Measurements from ENCODE around the gene TEKT2.

The TEKT2 gene, protein sequence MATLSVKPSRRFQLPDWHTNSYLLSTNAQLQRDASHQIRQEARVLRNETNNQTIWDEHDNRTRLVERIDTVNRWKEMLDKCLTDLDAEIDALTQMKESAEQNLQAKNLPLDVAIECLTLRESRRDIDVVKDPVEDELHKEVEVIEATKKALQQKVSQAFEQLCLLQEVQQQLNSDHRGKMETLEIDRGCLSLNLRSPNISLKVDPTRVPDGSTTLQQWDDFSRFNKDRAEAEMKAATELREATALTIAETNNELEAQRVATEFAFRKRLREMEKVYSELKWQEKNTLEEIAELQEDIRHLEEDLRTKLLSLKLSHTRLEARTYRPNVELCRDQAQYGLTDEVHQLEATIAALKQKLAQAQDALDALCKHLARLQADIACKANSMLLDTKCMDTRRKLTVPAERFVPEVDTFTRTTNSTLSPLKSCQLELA

DNA sequence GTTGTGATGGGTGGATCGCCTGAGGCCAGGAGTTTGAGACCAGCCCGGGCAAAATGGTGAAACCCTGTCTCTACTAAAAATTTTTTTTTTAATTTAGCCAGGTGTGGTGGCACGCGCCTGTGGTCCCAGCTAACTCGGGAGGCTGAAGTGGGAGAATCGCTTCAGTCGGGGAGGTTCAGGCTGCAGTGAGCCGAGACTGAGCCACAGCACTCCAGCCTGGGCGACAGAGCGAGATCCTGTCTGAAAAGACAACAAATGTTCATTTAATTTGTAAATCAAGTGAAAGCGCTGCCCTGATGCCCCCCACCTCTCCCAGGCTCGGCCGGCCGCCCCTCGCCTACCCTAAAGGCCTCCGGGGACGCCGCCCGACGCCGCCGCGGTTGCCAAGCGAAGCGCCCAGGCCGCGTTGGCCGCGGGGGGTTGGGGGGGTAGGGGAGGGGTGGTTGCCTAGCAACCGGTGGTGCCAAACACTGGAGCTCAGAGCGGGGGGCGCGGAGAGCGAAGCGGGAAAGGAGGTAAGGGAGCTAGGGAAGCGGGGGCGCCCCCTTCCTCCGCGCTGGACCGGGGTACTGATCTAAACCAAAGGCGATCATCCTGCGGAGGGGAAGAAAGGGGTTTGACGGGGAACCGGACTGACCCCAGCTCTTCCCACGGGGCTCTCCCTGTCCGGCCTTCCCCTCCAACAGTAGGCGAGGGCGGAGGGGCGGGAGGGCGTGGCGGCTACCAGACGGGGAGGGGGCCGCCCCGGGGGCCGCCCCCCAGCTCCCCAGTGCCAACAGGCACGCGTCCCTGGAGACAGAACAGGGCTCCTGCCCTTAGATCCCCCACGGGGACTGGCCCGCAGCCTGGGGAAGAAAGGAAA lies at the start of gene TEKT2:
TEKT2 (plus strand) TSS at position 460 of the 862 bp plus-strand sequence. CDS start 828 bp downstream, outside the sequence.
- no peak for DNase-seq (ENCODE audit: low read depth in 2 of 2)

DNA sequence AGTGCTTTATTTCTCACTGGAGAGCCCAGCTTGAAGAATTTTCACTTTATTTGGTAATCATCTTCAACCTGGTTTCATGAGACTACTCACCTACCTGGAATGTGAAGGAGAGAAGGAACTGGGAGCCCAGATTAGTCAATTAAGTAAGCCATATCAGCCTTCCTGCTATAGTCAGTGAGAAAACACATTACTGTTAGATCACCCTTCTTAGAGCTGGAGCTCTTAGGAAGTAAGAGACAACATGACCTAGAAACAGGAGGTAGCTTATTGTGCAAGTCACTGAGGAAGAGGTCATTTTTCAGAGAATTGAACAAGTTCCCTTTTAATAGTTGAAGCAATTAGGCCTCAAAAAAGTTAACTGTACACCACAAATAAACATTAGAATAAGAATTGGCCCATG lies 49.2 kb upstream of the TEKT2 start:
- no peak for DNase-seq (ENCODE audit: low read depth in 2 of 2)

DNA sequence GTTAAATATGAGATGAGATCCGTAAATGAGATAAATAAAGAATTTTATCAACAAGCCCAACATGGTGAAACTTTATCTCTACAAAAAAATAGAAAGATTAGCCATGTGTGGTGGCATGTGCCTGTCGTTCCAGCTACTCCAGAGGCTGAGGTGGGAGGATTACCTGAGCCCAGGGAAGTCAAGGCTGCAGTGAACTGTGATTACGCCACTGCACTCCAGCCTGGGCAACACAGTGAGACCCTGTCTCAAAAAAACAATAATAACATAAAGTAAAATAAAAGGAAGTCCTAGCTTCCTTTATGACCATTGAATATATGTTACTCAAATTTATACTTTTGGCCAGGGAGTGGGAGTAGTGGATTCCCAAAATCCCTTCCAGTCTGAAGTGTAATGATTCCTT lies 48.7 kb upstream of the TEKT2 start:
- no peak for DNase-seq (ENCODE audit: low read depth in 2 of 2)

DNA sequence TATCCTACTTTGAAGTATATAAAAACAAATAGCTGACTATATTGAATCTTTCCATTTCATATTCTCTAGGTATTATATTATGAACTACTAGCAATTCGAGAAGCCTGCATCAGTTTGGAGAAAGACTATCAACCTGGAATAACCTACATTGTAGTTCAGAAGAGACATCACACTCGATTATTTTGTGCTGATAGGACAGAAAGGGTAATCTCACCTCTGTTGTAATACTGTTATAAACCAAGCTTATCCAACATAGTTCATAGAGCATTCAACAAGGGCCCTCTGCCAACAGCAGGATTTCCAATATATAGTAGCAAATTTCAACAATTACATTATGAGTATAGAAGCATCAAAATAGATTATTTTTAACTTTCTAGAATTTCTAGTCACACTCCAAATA lies 43.7 kb upstream of the TEKT2 start:
- no peak for DNase-seq (ENCODE audit: low read depth in 2 of 2)

DNA sequence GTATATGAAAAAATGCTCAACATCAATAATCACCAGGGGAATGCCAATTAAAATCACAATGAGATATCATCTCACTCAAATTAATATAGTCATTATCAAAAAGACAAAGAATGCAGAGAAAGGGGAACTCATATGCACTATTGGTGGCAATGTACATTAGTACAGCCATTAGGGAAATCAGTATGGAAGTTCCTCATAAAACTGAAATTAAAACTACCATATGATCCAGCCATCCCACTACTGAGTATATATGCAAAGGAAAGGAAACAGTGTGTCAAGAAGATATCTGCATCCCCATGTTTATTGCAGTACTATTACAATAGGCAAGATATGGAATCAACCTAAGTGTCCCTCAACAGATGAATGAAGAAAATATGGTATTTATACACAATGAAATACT lies 32.1 kb upstream of the TEKT2 start:
- no peak for DNase-seq (ENCODE audit: low read depth in 2 of 2)

DNA sequence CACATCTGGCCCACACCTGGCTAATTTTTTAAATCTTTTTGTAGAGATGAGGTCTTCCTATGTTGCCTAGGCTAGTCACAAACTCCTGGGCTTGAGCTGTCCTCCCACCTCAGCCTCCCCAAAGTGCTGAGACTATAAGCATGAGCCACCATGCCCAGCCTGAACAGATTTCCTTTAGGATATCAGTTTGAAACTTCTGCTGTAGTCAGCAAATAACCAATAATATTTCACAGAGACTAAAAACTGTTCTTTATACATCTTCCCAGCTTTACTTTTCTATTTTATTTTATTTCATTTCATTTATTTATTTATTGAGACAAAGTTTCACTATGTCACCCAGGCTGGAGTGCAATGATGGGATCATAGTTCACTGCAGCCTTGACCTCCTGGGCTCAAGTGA lies 29.9 kb upstream of the TEKT2 start:
- no peak for DNase-seq (ENCODE audit: low read depth in 2 of 2)

DNA sequence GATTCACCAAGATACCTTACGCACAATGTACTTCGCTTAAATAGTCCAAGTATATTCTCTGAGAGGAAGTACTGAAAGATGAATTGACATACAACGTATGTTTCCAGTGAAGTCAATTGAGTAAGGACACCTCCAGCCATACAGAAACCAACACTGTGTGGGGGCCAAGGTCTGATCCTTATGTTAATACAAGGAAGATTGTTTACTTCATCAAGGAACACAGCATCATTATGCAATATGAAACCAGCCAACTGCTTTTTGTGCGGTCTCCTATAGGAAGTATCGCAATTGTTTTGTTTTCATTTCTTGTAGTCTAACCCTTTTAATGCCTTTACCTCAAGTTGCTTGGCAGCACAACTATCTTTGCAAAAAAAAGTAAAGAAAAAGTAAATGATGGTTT lies 28.2 kb upstream of the TEKT2 start:
- no peak for DNase-seq (ENCODE audit: low read depth in 2 of 2)

DNA sequence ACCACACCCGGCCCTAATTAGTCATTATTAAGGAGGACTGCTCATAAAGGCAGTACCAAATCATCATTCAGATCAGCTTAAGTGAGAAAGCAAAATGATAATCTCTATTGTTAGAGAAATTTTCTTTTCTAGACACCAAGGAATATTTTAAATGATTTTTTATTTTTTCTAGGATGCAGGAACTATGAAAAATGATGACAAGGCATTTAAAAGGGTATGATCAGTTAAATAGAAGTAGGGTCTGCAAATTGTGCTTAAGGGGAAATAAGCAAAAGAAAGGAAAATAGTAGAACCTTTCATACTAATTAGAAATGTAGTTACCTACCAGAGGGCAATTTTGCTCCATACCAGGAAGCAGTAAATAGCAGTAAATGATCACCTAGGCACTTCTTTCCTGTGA lies 21.6 kb upstream of the TEKT2 start:
- no peak for DNase-seq (ENCODE audit: low read depth in 2 of 2)

DNA sequence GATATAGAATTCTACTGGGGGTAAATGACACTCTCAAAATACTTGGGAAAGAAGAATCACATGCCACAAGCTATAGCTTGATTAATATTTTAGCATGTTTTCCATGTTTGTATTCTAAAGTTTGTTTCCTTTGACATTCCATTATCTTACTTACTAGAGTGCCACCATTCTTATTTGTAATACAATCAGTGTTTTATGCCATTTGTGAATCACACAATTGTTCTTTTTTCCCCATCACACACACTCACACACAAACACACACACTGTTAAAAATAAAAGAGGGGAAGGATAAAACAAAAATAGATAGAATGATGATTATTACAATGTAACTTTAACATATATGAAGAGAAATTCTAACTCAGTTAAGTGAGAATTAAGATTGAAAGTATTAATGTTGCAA lies 16.0 kb upstream of the TEKT2 start:
- no peak for DNase-seq (ENCODE audit: low read depth in 2 of 2)

DNA sequence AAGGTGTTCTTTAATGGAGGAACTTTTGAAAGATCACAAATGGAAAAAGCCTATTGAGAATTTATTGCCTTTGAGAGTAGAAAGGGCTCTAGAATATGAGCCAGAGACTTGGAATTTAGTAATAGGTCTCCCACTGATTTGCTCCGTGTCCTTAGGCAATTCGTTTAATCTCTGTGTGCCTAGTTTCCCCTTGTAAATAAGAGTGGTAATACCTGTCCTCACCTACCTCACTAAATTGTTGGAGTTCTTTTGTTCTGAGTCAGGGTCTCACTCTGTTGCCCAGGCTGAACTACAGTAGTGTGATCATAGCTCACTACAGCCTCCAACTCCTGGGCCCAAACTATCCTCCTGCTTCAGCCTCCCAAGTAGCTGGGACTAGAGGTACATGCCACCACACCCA lies 15.0 kb upstream of the TEKT2 start:
- DNase-seq (ENCODE audit: low read depth in 2 of 2), result no peak

DNA sequence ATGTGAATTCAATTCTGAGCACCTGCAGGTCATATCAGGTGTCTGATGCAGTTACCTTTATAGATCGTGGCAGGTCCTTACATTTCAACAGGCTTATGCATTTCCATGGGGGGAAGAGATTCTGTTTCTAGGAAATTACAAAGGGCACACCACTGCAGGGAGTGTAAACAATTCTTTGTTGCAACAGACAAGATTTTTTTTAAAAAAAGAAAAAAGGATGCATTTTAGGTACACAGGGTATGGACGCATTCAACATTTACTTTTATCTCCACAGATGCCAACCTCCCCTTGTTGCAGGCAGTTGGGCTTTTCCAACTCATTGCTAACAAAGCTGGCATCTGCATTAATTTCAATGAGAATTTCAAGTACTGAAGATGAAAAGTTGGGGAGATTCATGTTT lies 13.5 kb upstream of the TEKT2 start:
- DNase-seq (ENCODE audit: low read depth in 2 of 2), result no peak

DNA sequence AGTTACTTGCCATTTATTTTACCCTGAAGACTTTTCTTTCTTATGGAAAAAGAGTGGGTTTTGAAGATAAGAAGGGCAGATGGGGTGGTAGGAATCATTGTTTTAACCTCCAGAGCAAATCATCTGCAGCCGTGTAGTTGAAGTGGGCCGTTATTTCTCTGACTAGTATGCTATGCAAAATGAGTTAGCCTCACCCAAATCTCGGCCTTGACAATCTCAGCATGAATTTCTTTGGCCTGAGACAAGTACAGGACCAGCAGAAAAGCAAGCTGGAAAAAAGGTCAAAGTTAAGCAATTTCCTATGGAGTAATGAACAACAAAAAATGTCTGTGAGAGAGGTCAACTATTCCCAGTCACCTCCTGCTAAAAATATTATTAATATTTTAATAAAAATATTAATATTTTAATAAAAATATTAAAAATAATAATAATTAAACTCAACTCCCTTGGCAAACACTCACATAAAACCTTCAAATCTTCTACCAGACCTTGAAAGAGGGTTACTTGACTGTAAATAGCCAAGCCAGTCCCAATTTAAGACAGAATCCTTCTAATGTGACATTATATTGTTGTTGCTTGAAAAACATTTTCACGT lies 6.8 kb upstream of the TEKT2 start:
- no peak for DNase-seq (ENCODE audit: low read depth in 2 of 2)

DNA sequence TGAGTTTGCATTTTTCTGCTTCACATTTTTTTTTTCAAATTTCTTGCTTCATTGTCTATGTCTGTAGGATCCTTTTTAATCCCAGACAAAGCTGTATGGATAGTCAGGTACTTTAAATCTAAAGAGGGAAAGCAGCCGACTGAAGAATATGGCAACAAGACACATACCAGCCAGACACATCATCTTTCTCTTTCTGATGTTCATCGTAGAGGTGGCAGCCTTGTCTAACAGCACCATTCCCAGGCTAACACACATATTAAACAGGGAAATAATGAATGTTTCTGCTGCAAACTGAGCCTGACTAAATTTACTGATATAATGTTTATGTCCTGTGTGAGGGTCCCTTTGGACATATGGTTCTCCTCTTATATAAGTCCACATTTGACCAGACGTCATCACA lies 3.7 kb upstream of the TEKT2 start:
- DNase-seq (ENCODE audit: low read depth in 2 of 2), result no peak

DNA sequence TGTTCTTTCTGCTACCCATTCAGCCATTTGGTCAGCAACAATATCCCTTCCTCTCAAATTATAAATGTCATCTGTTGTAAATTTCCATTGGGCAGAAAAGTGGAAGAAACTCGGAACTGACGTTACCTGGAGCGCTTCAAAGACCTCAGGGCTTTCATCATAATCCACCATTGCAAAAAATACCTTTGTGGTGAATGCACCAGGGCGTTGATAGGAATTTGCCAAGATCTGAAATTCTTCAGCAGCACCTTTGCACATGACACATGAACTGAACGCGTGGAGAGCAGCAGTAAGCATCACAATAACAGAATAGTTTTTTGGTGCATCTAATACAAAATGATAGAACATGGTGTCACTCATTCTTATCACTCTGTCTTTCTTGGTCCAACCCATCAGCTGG lies 3.1 kb upstream of the TEKT2 start:
- DNase-seq (ENCODE audit: low read depth in 2 of 2), result no peak

DNA sequence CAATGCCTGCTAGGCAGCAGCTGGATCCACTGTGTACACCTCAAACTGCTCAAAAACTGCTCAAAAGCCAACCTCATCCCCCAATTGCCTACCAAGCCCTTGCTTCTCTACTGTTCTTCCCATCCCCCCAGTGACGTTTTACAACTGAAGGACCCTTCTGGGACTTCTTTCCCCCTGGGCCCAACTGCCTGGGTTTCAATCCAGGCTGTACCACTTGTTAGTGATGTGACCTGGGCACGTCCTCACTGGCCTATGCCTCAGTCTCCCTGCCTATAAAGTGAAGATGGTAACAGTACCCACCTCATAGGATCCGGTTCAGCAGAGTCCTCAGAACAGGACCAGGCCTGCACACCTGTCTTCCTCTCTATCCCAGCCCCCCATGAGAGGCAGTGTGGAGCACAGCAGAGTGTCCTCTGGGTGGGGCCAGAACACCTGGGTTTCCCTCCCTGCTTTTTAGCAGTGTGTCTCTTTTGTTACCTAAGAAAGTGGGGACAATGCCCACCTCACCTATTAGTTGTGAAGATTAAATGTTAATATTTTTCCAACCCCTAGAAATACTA lies 1.9 kb upstream of the TEKT2 start:
- DNase-seq (ENCODE audit: low read depth in 2 of 2), result no peak

DNA sequence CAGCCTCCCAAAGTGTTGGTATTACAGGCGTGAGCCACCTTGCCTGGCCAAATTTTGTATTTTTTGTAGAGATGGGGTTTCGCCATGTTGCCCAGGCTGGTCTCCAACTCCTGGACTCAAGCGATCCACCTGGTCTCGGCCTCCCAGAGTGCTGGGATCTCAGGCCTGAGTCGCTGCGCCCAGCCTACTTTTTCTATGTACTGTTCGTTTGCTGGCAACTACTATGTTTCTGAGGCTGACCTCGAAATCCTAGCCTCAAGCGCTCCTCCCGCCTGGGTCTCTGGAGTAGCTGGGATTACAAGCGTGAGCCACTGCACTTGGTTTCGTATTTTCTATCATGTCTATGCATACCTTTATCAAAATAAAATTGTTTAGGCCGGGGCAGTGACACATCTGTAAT lies 675 bp upstream of the TEKT2 start:
- DNase-seq (ENCODE audit: low read depth in 2 of 2), result no peak

DNA sequence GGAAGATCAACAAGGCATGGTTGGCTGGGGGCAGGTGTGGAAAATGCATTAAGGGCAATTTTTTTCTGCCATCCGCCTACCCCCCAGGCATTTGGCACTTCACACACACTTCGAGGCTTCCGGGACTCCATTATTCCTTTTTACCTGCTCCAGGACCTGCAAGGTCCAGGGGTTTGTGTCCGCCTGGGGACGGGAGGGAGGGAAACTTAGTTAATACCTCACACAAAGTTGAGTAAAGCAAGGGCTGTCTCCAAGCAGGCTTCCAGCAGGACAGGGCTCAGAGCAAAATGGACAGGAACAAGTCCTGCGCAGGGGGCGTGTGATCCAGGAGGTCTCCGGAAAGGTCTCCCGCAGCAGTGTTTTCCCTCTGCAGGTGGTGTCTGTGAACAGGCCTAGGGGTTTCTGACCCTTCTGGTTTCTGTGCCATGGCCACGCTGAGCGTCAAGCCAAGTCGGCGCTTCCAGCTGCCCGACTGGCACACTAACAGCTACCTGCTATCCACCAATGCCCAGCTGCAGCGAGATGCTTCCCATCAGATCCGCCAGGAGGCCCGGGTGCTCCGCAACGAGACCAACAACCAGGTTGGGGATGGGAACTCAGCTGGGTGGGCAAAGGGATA lies 712 bp downstream of the TEKT2 start:
- no peak for DNase-seq (ENCODE audit: low read depth in 2 of 2)

DNA sequence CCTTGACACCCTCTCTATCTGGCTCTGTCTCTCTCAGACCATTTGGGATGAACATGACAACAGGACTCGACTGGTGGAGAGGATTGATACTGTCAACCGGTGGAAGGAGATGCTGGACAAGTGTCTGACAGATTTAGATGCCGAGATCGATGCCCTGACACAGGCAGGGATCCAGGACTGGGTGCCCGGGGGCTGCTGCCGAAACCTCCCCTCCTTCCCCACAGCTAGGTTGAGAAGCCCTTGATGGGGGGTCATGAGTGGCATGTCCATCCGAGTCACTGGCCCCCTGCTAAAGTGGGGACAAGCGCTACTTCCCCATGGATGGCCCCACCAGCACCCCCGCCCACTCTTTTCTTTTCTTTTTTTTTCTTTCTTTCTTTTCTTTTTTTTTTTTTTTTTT lies 1.2 kb downstream of the TEKT2 start:
- no peak for DNase-seq (ENCODE audit: low read depth in 2 of 2)

DNA sequence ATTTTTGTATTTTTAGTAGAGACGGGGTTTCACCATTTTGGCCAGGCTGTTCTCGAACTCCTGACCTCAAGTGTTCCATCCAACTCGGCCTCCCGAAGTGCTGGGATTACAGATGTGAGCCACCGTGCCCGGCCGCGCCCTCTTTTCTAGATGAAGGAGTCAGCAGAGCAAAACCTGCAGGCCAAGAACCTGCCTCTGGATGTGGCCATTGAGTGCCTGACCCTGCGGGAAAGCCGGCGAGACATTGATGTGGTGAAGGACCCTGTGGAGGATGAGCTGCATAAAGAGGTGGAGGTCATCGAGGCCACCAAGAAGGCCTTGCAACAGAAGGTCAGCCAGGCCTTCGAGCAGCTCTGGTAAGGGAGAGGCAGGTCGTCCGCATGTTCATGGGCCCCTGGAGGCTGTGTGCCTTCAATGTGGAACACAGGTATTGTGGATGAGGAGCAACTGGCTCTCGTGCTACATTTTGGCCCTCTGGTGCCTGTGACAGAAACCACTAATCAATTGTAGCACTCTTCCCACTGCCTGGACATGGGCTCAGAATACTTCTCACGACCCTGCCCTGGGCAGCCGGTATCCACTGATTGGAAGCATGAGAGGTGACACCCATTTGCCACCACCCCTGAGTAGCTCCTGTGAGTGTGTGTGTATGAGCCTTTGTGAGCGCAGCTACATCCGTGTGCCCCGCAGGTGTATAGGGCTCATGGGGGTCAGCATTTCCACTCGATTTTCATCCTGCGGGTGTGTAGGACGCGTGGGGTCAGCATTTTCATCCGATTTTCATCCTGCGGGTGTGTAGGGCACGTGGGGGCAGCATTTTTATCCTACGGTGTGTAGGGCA lies 2.0 kb downstream of the TEKT2 start:
- DNase-seq (ENCODE audit: low read depth in 2 of 2), result no peak

DNA sequence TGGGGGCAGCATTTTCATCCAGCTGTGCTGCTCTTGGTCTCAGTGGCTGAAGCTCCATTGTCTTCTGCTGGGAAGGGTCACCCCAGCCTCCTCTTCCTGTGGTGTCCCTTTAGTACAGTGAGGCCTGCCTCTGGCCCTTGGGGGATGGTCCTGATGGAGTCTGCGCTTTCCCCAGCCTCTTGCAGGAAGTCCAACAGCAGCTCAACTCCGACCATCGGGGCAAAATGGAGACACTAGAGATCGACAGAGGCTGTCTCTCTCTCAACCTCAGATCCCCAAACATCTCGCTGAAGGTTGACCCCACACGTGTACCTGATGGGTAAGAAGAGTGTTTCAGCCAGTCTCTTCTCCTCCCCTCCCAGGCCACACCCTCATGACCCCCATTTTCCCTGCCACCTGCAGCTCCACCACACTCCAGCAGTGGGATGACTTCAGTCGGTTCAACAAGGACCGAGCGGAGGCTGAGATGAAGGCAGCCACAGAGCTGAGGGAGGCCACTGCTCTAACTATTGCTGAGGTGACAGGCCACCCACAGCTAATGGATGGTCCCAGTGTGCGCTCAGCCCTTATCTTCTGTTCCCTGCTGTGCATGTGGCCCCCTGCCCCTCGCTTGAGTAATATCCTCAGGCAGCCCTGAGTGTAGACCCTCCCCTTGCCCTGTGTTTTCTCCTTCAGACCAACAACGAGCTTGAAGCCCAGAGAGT lies 2.8 kb downstream of the TEKT2 start:
- DNase-seq (ENCODE audit: low read depth in 2 of 2), result no peak
